IPS-NIHi11 (cell line): ENCODE results near the gene MPV17.
"Not testable (repeated sequence)": the region's sequence is repeated elsewhere in the genome, so short reads cannot be mapped to it uniquely, and the experiment has no call there.

Source experiments
- DNase-seq: peaks from one replicate; pipeline ENCODE4 v3.0.0; 2012; ENCODE audit warnings: mixed read lengths, low spot score

Gene MPV17, protein sequence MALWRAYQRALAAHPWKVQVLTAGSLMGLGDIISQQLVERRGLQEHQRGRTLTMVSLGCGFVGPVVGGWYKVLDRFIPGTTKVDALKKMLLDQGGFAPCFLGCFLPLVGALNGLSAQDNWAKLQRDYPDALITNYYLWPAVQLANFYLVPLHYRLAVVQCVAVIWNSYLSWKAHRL

DNA sequence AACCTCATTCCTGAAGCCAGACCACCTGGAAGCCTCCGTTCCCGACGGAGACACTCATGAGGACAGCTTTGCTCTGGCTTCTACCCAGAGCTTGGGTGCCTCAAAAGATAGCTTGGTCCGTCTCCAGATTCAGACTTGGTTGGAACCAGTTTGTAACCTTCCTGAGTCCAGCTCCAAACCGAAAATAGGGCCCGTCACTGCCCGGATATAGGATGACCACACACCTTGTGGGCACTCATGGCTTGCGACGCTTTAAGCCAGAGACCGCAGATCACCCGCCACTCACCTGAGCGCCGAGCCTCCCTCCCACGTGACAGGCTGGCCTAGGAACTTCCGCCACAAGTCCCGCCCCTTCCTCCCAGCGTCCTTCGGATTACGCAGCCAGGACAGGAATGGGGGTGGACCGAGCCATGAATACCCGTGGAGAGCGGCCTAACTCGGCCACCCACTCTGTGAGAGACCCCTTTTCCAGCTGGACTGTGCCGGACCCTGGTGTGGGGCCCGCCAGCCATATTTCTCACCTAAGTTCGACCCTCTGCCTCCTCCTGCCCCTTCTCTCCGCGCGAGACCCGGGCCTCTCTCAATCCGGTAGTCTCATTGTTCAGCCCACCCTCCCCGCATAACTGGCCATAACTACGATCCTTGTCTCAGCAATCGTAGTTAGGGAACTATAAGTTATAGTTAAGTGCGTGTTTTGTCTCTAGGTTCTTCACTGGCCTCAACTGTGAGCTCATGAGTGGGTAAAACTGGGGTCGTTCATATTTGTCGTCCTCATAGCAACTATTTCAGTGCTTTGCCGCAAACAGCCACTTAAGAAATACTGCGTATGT lies at the start of gene MPV17:
TSS of gene MPV17 (minus strand) at position 332 of the 830 bp plus-strand sequence. CDS start 580 bp downstream, outside the sequence.
- DNase-seq = peak; percentile 98

DNA sequence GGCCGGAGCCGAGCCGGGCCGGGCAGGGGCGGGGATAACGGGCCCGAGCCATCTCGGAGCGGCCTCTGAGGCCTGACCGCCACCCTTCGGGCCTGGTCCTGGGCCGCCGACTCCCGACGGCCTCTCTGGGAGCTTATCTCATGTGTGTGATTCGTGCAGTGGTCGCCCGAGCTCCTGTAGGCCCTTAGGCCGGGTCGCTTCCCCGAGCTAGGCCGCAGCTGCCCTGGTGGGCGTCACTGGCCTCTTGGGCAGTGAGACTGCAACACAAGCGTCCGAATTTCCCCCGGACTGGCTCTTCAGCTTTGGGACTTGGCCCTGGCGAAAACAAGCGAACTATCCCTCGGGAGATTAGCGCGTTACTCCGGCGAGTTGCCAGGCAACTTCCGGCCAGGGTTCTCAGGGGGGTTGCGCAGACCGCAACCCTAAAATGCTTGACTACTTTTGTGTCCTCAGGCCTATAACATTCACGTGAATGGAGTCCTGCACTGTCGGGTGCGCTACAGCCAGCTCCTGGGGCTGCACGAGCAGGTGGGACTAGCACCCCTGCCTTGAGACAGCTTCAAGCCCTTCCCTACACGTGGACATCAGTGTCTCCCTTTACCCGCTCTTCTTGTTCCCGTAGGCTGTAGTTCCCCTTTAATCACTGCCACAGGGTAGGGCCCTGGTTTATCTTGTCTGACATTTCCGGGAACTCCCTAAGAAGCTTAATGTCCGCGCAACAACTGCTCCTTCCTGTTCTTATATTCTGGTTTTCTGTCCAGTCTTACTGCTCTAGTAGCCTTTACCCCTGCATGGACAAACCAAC lies 48.1 kb upstream of the MPV17 start:
- peak; percentile 11 for DNase-seq

DNA sequence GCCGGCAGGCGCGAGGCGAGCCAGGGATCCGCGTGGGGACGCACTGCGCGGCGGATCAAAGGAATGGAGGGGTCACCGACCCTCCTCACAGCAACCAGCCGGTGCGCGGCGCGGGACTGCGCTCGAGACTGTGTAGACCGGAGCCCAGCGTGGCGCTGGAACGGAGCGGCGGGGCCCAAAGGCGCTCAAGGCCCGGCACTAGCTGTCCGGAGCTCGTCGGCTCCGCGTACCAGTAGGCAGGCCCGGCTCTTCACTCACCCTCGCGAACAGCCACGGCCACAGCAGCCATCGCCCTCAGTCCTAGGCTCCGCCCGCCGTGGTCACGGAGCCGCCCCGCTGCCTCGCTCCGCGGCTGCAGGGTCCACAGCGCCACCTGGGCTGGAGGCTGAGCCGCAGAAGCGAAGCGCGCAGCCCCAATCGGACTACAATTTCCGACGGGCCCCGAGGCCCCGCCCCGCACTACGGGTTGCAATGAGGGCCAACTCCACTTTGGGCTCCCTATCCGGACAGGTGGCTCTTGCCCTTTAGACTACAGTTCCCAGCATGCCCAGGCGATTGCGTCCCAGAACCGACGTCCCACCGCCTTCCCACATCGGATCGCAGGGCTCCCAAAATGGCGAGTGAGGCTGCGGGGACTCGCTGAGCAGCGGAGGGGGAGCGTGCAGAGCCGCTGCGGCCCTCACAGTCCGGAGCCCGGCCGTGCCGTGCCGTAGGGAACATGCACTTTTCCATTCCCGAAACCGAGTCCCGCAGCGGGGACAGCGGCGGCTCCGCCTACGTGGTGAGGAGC lies 47.3 kb upstream of the MPV17 start, which contains the start of the genes EIF2B4 and SNX17:
TSS of gene EIF2B4 (minus strand) at position 313 of the 790 bp plus-strand sequence. CDS start at position 289, 24 bp downstream.
TSS of gene SNX17 (plus strand) at position 591 of the 790 bp plus-strand sequence. CDS start at position 719, 128 bp downstream.
- DNase-seq = peak; percentile 94

DNA sequence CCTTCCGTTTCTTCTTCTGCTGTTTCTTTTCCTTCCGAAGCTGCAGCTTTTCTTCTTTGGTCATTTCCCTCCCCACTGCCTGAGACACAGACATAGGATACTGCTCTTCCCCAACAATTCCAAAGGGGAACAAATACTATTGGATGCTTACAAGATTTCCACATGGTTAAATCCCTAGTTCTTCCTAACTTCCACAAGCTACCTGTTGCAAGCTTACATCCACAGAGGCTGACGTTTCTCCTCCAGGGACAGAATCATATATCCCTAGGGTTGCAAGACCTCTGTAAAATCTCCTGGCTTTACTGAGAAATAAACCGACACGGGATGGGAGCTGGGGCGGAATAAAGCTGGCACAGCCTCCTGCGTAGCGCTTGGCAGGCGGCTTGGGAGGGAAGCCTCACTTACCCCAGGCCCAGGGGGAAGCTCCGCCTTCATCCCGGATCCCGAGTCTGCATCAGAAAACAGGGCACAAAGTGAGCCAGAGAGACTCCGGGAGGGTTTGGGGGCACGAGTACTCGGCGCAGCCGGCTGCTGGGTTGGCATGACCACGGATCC lies 46.7 kb upstream of the MPV17 start:
- peak; percentile 85 for DNase-seq

DNA sequence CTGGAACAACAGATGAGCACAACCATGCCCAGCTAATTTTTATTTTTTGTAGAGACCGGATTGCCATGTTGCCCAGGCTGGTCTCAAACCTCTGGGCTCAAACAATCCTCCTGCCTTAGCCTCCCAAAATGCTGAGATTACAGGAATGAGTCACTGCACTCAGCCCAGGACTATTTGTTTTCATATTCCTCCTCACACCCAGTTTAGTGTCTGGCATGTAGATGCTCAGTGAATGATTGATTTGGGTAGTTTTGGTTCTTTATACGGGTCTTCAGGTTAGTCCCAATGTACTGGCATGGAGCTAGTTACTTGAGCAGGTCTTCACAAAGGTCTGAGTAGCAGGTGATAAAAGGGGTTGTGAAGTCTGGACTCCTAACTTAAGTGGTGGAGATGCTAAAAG lies 41.0 kb upstream of the MPV17 start:
- no peak for DNase-seq

DNA sequence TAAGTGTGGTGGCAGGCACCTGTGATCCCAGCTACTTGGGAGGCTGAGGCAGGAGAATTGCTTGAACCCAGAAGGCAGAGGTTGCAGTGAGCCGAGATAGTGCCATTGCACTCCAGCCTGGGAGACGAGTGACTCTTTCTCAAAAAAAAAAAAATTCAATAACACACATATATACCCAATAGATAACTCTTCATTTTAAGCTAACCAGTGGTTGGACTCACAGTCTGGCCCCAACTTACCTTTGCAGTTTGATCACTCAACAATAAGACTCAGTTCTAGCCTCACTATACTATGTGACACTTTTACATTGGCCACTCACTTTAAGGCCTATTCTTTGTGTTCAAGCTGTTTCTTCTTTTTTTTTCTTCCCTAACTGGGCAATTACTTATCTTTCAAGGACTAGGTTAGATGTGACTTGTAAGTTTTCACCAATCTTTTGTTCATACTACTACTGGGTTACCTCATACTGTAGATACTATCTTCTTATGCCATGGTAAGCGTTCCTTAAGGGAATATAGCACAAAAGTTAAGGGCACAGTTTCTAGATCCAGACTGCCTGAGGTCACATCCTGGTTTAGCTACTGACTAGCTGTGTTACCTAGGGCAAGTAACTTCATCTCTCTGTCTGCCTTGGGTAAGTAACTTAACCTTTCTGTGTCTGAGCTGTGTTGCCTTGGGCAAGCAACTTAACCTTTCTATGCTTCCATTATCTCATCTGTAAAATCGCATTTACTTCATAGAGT lies 40.0 kb upstream of the MPV17 start:
- DNase-seq = no peak

DNA sequence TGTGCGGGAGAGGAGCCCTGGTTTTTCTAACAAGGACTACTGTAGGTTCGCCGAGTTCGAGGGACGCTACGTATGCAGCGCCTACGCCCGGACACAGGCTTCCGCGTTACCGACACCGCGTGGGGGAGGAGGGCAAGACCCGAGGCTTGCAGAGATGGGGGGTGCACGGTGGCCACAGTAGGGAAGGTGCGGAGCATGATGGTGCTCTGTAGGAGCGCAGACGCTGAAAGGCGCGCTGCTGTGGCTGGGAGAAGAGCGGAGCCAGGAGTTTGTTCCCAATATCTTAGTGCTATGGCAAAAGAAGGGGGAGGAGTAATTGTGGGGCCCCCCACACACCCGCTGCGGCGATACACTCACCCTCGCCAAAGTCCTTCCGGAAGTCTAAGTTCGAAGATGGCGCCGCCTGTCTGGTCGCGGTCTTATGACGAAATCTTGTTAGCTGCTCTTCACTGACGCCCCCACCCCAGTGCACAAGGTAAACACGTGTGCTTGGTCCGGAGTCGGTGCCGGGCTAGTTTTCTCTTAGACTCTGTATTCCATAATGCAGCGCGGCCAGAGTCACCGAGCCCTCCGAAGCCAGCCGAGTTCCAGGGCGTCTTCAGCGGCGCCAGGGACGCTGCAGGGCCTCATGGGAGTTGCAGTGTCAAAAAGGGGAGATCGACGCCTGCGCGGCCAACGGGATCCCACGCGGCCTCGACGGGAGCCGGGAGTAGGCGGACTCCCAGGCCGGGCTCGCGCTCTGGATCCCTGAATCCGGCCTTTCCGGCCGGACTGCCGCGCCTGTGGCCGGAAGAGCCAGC lies 33.7 kb upstream of the MPV17 start, which contains the start of gene GTF3C2:
TSS of gene GTF3C2 (minus strand) at position 383 of the 800 bp plus-strand sequence. CDS start 13,210 bp downstream, outside the sequence.
- peak; percentile 92 for DNase-seq

DNA sequence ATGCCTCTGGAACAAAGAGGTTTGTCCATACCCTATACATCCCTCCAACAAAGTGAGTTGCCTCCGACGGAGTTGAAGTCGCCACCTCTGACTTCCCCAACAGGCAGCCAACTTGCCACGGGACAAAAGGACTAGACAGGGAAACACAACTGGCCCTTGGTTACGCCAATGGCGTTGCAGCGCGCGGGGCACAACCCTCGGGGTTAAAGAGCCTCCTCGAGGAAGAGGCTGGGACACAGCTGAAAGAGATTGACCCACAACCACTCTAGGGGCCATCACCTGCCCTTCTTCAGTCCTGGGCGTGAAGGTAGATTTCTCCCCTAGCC lies 33.1 kb upstream of the MPV17 start:
- DNase-seq = peak; percentile 55

DNA sequence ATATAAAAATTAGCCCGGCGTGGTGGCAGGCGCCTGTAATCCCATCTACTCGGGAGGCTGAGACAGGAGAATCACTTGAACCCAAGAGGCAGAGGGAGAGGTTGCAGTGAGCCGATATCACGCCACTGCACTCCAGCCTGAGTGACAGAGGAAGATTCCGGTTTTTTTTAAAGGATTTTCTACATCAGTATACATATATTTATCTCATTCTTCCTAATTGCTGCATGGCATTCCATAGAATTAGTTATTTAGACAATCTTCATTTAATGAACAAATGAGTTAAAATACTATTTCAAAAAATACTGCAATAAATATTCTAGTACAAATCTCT lies 31.7 kb upstream of the MPV17 start:
- DNase-seq = no peak

DNA sequence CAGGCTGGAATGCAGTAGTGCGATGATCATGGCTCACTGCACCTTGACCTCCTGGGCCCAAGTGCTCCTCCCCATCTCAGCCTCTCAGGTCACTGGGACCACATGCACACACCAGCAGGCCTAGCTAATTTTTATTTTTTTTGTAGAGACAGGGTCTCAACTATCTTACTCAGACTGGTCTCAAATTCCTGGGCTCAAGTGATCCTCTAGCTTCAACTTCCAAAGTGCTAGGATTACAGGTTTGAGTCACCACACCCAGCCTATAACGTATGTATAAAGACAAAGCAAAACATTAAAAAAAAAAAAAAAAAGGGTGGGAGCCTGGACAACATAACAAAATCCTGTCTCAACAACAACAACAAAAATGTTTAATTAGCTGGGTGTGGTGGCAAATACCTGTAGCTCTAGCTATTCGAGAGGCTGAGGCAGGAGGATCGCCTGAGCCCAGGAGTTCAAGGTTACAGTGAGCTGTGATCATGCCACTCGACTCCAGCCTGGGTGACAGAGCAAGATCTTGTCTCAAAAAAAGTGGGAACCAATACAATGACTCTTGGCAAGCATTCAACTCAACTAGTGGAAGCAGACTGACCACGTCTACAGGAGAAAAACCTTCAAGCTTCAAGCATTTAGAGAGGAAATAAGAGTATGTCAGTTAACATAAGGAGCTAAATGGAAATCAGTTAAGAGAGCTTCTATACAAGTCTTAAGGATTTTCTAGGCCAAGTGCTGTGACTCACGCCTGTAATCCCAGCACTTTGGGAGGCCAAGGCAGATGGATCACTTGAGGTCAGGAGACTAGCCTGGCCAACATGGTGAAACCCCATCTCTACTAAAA lies 31.1 kb upstream of the MPV17 start:
- no peak for DNase-seq

DNA sequence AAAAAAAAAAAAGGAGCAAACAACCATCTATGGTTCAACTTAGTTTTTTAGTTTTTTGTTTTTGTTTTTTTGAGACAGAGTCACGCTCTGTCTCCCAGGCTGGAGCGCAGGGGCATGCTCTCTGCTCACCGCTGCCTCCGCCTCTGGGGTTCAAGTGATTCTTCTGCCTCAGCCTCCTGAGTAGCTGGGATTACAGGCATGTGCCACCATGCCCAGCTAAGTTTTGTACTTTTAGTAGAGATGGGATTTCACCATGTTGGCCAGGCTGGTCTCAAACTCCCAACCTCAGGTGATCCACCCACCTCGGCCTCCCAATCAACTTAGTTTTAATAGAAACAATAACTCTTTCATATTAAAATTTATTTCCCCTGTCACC lies 30.5 kb upstream of the MPV17 start:
- DNase-seq = not testable (repeated sequence)

DNA sequence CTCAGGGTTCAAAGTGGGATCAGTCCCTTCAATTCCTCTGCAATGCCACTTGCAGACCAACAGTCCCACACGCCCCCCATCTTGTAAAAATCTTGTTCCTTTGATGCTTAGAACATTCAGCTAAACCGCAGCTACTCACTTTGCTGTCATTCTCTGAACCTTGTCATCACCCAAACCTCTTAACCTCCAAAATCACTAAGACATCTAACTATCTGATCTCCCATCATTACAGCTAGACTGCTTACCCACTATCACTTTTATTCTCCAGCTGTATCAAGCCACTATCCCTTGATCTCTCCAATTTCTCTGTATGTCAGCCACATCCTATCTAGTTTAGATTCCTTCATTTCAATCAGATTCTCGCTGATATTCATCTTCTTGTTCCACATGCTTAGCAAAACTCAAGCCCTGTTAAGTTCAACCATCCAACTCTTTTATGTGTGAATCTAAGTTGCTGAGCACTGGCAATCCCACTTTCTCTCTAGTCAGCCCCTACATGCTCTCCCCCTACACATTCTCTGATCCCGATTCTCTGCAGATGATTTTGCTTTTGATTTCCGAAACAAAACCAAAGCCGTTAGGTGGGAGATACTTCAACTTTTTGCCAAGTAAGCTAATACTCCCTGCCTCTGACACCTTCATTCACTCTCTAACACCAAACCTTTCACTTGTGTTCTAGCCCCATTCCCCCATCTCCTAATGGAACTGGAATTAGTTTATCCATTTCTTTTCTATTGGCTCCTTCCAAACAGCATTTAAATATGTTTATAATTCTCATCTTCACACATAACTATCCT lies 29.1 kb upstream of the MPV17 start:
- DNase-seq = no peak

DNA sequence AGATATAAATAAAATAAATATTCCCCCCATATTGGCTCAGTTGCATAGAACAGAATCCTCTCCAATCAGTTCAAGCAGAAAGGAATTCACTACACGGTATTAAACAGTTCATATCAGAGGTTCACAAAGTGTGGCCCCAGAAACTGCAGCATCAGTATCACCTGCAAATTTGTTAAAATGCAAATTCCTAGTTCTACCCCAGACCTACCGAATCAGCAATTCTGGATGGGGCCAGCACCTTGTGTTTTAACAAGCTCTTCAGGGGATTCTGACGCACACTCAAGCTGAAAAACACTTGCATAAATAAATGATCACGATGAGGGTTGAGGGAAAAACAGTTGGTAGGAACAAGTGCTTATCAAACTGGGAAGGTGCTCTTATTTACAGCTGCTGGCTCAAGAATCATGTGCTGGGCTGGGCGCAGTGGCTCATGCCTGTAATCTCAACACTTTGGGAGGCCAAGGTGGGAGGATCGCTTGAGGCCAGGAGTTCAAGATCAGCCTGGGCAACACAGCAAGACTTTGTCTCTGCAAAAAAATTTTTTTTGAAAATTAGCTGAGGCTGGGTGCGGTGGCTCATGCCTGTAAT lies 27.3 kb upstream of the MPV17 start:
- no peak for DNase-seq

DNA sequence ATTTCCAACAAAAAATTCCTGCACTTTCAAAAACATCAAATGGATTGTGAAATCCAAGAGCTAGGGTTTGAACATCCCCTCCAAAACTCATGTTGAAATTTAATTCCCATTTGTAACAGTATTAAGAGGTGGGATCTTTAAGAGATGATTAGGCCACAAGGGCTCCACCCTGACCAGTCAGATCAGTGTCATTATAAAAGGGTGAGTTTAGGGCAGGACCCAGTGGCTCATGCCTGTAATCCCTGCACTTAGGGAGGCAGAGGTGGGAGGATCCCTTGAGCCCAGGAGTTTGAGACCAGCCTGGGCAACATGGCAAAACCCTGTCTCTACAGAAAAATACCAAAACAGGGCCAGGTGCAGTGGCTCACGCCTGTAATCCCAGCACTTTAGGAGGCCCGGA lies 24.7 kb upstream of the MPV17 start:
- no peak for DNase-seq

DNA sequence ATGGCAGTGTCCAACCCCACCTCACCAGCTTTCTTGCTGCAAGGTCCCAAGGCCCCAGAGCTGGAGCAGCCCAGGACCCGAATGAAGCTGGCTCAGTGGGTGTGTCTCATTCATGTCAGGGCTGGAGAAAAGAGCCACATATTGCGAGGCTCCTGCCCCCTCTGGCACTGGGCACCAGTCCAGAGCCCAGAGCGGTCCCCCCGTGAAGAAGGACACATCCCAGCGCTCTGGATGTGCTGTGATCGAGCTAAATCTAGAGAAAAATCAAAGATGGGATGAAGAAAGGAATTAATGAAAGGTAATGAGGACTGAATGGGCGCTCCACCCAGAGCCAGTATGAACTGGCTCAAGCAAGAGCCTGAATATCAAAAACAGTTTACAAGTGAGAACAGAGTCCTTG lies 13.3 kb upstream of the MPV17 start:
- DNase-seq = no peak

DNA sequence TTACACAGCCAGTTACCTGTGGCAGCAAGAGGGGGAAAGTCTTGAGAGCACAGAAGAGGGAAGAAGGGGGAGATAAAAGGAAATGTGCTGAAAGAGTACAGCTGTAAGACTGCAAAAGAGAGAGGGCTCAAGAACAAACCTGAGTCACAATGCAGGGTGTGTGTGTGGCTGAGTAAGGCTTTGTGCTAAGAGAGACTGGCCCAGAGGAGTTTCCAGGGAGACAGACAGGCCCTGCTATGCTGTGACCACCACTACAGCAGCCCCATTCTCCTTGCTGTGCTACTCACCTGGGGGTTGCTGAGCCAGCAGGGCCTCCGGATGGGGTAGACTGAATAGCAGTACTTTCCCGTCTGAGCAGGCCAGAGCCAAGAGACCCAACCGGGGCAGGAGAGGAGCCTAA lies 12.4 kb upstream of the MPV17 start:
- DNase-seq = no peak

DNA sequence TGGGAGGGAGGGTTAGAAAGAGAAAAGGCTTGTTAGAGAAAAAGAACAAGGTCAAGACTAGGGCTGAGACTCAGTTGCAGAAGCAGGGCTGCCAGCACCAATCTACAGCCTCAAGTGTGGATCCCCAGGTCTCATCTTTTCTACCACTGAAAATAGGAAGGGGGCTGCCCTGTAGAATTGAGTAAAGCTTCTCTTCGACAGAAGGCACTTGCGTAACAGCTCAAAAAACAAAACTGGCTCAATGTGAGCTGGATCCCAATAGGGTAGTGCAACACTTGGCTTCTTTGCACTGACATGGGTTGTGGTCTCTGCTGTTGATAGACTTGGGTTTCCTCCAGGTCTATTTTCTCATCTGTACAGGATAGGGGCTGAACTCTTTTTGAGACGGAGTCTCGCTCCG lies 1.8 kb upstream of the MPV17 start:
- no peak for DNase-seq
